Skeletal muscle cell (primary cell): ENCODE measurements around the gene CFAP161.

ENCODE experiments used
- DNase-seq: peaks from one replicate; pipeline ENCODE4 v3.0.0-alpha.2; 2010; ENCODE audit warnings: low read depth
- H3K4me3 ChIP-seq: 2 replicates; pipeline ENCODE4 v1.5.1; 2011; ENCODE audit warnings: low read depth, mild to moderate bottlenecking, control low read depth, low read length, moderate library complexity

Gene CFAP161

GRCh38 chr15:81175496-81175895 lies 41.4 kb downstream of the CFAP161 start:
- H3K4me3 ChIP-seq = no peak overlapping the region
- no peak for DNase-seq

GRCh38 chr15:81176291-81176893 lies 42.3 kb downstream of the CFAP161 start:
- H3K4me3 ChIP-seq = no peak overlapping the region
- DNase-seq = no peak

DNA sequence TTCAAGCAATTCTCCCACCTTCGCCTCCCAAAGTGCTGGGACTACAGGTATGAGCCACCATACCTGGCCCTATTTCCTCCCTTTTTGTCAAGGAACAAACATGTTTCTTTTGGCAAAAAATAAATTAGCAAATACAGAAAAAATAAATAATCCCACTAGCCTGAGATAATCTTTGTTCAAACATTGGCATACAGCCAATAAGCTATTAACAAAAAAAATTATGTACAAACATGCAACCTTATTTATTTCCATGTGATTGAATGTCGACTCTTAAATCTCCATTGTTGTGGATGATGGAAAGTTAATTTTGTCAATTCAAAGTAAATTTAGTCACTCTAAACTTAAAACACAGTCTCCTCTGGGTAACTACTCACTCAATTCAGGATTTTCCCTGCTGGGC lies 44.3 kb downstream of the CFAP161 start:
- DNase-seq = no peak

GRCh38 chr15:81181220-81181619 lies 47.1 kb downstream of the CFAP161 start:
- H3K4me3 ChIP-seq = no peak overlapping the region

More for the DNA sequence above, 44.3 kb downstream of the CFAP161 start:
- H3K4me3 ChIP-seq = no peak overlapping the region

GRCh38 chr15:81182031-81182755 lies 48.1 kb downstream of the CFAP161 start:
- H3K4me3 ChIP-seq = peak overlapping the region; percentile 17
- DNase-seq = no peak

More at GRCh38 chr15:81181220-81181619, 47.1 kb downstream of the CFAP161 start:
- no peak for DNase-seq

- no peak for DNase-seq
- peak overlapping the region; percentile 17 for H3K4me3 ChIP-seq
These were observed 48.8 kb downstream of the CFAP161 start for GRCh38 chr15:81182756-81183438.

- DNase-seq = no peak
- no peak overlapping the region for H3K4me3 ChIP-seq
These were observed 49.3 kb downstream of the CFAP161 start for GRCh38 chr15:81183439-81183775.

DNA sequence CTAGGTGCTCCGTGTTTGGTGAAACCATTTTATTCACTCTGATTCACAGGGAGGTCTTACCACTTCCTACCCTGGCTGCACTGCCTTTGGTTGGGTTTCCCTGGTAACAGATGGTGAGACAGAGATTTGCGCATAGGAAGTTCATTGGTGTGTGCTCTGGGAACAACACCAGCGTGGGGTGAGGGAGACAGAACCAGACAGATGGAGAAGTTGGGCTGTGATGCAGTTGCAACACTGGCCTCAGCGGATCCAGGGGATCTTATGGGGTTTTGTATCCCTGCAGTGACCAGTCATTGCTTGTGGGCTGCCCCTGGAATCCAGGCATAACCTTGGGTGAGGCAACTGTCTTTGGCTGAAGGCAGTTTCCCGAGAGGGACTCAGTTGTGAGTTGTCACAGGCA lies 50.1 kb downstream of the CFAP161 start:
- no peak for DNase-seq
- H3K4me3 ChIP-seq = no peak overlapping the region

DNA sequence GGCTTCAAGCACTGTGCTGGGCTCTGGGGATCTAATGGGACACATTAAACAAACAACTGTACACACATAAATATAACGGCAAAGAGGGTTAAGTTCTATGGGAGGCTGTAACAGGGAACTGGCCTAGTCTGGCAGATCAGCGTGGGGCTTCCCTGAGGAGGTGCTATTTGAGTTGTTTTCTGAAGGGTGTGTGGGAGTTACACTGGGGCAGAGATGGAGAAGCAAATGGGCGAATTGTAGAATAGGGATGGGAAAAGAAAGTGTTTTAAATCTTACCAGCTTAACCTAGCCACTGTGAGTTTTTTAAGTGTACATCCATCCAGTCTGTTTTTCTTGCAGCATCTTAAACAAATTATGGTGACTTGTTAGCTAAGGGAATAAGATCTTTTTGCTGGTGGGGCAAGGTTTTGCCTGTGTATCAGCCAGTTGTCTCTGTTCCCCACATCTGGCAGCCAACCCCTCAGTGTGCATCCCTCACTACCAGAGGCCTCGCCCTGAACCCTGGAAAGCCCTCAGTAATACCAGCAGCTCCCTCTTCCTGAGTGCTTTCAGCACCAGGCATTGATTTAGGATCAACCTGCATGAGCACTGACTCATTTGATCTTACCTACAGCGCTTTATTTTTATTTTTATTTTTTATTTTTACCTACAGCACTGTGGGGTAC lies 51.7 kb downstream of the CFAP161 start:
- no peak for DNase-seq
- no peak overlapping the region for H3K4me3 ChIP-seq

GRCh38 chr15:81188354-81188753 lies 54.3 kb downstream of the CFAP161 start:
- no peak for DNase-seq
- H3K4me3 ChIP-seq = no peak overlapping the region

- no peak overlapping the region for H3K4me3 ChIP-seq
- DNase-seq = peak; percentile 87
These were observed 55.7 kb downstream of the CFAP161 start for GRCh38 chr15:81189583-81190283.

- no peak overlapping the region for H3K4me3 ChIP-seq
- no peak for DNase-seq
These were observed 56.9 kb downstream of the CFAP161 start for GRCh38 chr15:81190922-81191507.

- no peak overlapping the region for H3K4me3 ChIP-seq
- DNase-seq = no peak
These were observed 57.6 kb downstream of the CFAP161 start for GRCh38 chr15:81191701-81192100.

- no peak overlapping the region for H3K4me3 ChIP-seq
- no peak for DNase-seq
These were observed 60.7 kb downstream of the CFAP161 start for GRCh38 chr15:81194723-81195122.

- no peak overlapping the region for H3K4me3 ChIP-seq
- no peak for DNase-seq
These were observed 61.3 kb downstream of the CFAP161 start for GRCh38 chr15:81195339-81195864.

GRCh38 chr15:81196576-81197254 lies 62.6 kb downstream of the CFAP161 start, which contains the start of gene IL16:
IL16 (plus strand) TSS chr15:81196879; CDS start chr15:81225400, 28,521 bp downstream.
- DNase-seq = no peak
- no peak within 1 kb of the TSS for H3K4me3 ChIP-seq

DNA sequence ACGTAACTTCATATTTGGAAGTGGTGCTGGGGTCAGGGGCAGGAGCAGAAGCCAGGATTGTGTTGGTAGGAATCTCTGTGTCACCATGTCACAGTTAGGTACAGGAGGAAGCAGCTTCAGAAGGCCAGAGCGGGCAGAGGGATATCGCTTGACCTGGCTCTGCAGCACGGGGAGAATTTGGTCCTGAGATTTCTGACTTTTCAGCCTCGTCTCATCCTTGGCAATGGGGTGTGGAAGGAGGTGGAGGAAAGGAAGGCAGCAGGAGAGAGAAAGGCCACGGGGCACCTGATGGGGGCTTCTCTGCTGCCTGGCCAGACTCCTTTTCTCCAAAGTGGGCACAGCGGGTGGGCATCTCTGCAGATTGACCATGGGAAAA lies 63.2 kb downstream of the CFAP161 start:
- H3K4me3 ChIP-seq = no peak overlapping the region
- no peak for DNase-seq

- DNase-seq = no peak
- H3K4me3 ChIP-seq = no peak overlapping the region
These were observed 63.7 kb downstream of the CFAP161 start for GRCh38 chr15:81197688-81198281.
